ENCODE data around the gene IGFBPL1.
"Not testable (repeated sequence)": the region's sequence is repeated elsewhere in the genome, so short reads cannot be mapped to it uniquely, and the experiment has no call there.

GRCh38 chr9:38377336-38378083, 46.7 kb downstream of the IGFBPL1 start:
- not testable (repeated sequence) for TF ChIP-seq REST (IDR thresholded peaks at IDR 0.05; ENCODE audit: insufficient read depth in 1 of 2, low read depth in 2 of 2, low read length in 1 of 2); CTCF (IDR thresholded peaks at IDR 0.05); SIN3A (IDR thresholded peaks at IDR 0.05; ENCODE audit: borderline replicate concordance, insufficient read depth, low read depth, low read length); POLR2AphosphoS5 (IDR thresholded peaks at IDR 0.05; ENCODE audit: low read depth, low read length); TCF7L2 (IDR thresholded peaks at IDR 0.05; ENCODE audit: low read depth, low read length)

All from Panc1 (cell line).